OCI-LY3 (cell line): ENCODE results near the gene SPP1.
"Not testable (repeated sequence)": the region's sequence is repeated elsewhere in the genome, so short reads cannot be mapped to it uniquely, and the experiment has no call there.

Source experiments
- H2AFZ ChIP-seq: fragments of 200-600, 300-600 bp; shearing (Covaris generic); 2 replicates; pipeline ENCODE4 v1.6.0; 2014; ENCODE audit warnings: antibody characterized with exemption, low read depth, low read length
- H3K27ac ChIP-seq: fragments of 200-600, 300-600 bp; sonication (generic); 2 replicates; pipeline ENCODE4 v1.5.1; 2014; ENCODE audit warnings: mild to moderate bottlenecking, low read length, moderate library complexity, mixed read lengths
- H3K27me3 ChIP-seq: fragments of 200-600, 300-600 bp; sonication (generic); 2 replicates; pipeline ENCODE4 v1.6.1; 2014; ENCODE audit warnings: low read depth, low read length, mixed read lengths
- H3K36me3 ChIP-seq: fragments of 200-600, 300-600 bp; sonication (generic); replicated peaks from 2 replicates; pipeline ENCODE3; 2014; ENCODE audit warnings: low read depth, low read length, mixed read lengths
- H3K4me1 ChIP-seq: fragments of 300-600, 200-600 bp; sonication (generic); 2 replicates; pipeline ENCODE4 v1.6.1; 2014; ENCODE audit warnings: low read length, mixed read lengths
- H3K4me2 ChIP-seq: fragments of 200-600, 300-600 bp; sonication (generic); 2 replicates; pipeline ENCODE4 v1.6.1; 2014; ENCODE audit warnings: low read length, mixed read lengths
- H3K4me3 ChIP-seq: fragments of 300-600, 200-600 bp; sonication (generic); 2 replicates; pipeline ENCODE4 v1.5.1; 2014; ENCODE audit warnings: antibody characterized with exemption, mild to moderate bottlenecking, low read length, moderate library complexity
- H3K79me2 ChIP-seq: fragments of 300-600, 200-600 bp; shearing (Covaris generic); 2 replicates; pipeline ENCODE4 v1.6.1; 2014; ENCODE audit warnings: mild to moderate bottlenecking, low read length, mixed read lengths
- H3K9ac ChIP-seq: fragments of 300-600, 200-600 bp; shearing (Covaris generic); 2 replicates; pipeline ENCODE4 v1.6.0; 2014; ENCODE audit warnings: mild to moderate bottlenecking, low read length, moderate library complexity
- H3K9me3 ChIP-seq: fragments of 200-600, 300-600 bp; shearing (Covaris generic); 2 replicates; pipeline ENCODE4 v1.6.1; 2014; ENCODE audit warnings: low read length, mixed read lengths; ENCODE audit not compliant: insufficient read depth
- H4K20me1 ChIP-seq: fragments of 200-600, 300-600 bp; sonication (generic); 2 replicates; pipeline ENCODE4 v1.6.1; 2016; ENCODE audit warnings: low read length, mixed read lengths; ENCODE audit not compliant: insufficient read depth
- EZH2phosphoT487 ChIP-seq: fragments of 200-600 bp; shearing (Covaris generic); IDR thresholded peaks from 2 replicates; pipeline ENCODE4 v1.6.1; 2018; ENCODE audit warnings: antibody characterized with exemption, mixed run types, low read depth
- TF ChIP-seq, protein P1 (sequence below): fragments of 200-600, 300-600 bp; sonication (generic); IDR thresholded peaks from 2 replicates; pipeline ENCODE4 v1.5.1; 2014; ENCODE audit warnings: antibody characterized with exemption, low read length, low read depth

Gene SPP1

DNA sequence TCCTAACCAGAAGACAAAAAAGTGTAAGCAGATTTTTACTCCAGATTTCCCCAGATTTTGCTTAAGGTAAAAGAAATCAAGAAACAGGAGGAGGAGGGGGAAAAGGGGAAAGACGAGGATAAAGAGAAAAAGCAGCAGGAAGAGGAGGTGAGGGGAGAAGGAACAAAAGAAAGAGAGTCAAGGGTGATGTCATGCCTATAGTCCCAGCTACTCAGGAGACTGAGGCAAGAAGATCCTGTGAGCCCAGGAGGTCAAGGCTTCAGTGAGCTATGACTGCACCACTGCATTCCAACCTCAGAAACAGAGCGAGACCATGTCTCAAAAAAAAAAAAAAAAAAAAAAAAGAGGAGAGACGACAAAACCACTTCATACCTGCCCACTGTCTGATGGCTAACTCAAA is 19.9 kb downstream of the SPP1 start:
- no peaks in the 10 kb centered on the region for H3K79me2 ChIP-seq
- no peaks in the 10 kb centered on the region for H3K27me3 ChIP-seq
- no peak overlapping the region for H3K27ac ChIP-seq
- no peaks in the 10 kb centered on the region for H3K9me3 ChIP-seq
- H3K36me3 ChIP-seq = no peaks in the 10 kb centered on the region
- H4K20me1 ChIP-seq = no peaks in the 10 kb centered on the region
- no peak overlapping the region for H3K4me3 ChIP-seq
- no peak overlapping the region for H2AFZ ChIP-seq
- 0 out of 2 replicates have a peak, but pooled peaks cover 3% of the 10 kb centered on the region for H3K4me1 ChIP-seq
- H3K4me2 ChIP-seq = no peak overlapping the region
- TF ChIP-seq, protein P1, sequence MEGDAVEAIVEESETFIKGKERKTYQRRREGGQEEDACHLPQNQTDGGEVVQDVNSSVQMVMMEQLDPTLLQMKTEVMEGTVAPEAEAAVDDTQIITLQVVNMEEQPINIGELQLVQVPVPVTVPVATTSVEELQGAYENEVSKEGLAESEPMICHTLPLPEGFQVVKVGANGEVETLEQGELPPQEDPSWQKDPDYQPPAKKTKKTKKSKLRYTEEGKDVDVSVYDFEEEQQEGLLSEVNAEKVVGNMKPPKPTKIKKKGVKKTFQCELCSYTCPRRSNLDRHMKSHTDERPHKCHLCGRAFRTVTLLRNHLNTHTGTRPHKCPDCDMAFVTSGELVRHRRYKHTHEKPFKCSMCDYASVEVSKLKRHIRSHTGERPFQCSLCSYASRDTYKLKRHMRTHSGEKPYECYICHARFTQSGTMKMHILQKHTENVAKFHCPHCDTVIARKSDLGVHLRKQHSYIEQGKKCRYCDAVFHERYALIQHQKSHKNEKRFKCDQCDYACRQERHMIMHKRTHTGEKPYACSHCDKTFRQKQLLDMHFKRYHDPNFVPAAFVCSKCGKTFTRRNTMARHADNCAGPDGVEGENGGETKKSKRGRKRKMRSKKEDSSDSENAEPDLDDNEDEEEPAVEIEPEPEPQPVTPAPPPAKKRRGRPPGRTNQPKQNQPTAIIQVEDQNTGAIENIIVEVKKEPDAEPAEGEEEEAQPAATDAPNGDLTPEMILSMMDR = no peak
- no peak for TF ChIP-seq EZH2phosphoT487
- no peak overlapping the region for H3K9ac ChIP-seq

DNA sequence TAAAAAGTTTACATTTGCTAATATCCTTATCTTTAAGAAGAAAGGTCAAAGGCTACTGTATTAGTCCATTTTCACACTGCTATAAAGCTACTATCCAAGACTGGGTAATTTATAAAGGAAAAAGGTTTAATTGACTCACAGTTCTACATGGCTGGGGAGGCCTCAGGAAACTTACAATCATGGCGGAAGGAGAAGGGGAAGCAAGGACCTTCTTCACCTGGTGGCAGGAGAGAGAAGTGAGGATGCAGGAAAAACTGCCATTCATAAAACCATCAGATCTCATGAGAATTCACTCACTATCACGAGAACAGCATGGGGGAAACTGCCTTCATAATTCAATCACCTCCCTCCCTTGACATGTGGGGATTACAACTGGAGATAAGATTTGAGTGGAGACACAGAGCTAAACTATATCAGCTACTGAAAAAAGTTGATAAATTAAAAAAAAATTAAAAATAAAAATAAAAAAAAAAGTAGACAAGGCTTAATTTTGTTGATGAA is 23.7 kb downstream of the SPP1 start:
- H3K36me3 ChIP-seq, H2AFZ ChIP-seq, H3K4me1 ChIP-seq, H3K79me2 ChIP-seq, H3K9me3 ChIP-seq, H3K4me2 ChIP-seq, H4K20me1 ChIP-seq, H3K4me3 ChIP-seq, H3K27ac ChIP-seq, H3K27me3 ChIP-seq, H3K9ac ChIP-seq: not testable (repeated sequence)

DNA sequence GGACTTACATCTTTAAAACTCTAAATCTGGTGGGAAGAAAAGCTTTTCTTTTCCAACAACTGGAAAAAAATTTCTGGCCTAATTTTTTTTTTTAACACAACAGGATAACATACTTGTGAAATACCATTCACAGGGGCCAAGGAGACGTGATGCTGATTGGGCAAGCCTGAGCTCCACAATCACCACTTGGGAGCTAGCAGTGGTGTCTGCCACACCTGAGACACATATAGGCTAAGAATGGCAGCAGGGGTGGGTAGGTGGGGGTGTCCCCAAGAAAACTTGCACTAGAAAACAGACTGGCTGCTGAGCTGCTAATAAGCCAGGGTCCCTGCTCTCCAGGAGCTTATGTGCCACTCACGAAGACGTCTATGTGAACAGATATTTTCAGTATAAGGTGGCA is 26.4 kb downstream of the SPP1 start:
- H3K9me3 ChIP-seq = no peaks in the 10 kb centered on the region
- no peak overlapping the region for H3K27ac ChIP-seq
- H3K36me3 ChIP-seq = no peaks in the 10 kb centered on the region
- no peak overlapping the region for H2AFZ ChIP-seq
- H3K27me3 ChIP-seq = no peaks in the 10 kb centered on the region
- H3K79me2 ChIP-seq = no peaks in the 10 kb centered on the region
- no peaks in the 10 kb centered on the region for H4K20me1 ChIP-seq
- 0 out of 2 replicates have a peak, but pooled peaks cover 4% of the 10 kb centered on the region for H3K4me1 ChIP-seq
- H3K4me2 ChIP-seq = no peak overlapping the region
- no peak overlapping the region for H3K4me3 ChIP-seq
- no peak for TF ChIP-seq EZH2phosphoT487
- TF ChIP-seq, protein P1 = no peak
- H3K9ac ChIP-seq = no peak overlapping the region

DNA sequence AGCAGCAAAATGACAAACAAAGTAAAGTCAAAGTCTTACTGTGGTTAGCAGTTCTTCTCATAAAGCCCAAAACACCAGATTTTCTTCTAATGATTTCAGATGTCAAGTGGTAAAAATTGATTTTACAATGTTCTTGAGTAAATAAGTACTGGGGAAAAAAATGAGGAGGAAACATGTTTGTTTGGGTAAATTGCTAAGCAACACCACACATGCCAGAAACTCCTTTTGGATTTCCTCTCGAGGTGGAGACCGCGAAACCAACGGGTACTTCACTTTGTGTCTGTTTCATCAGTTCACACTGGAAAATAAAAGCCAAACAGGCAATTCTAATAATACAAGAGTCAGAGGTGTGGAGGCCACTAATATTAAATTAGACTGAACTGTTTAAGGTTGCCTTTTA is 27.3 kb downstream of the SPP1 start:
- H3K9ac ChIP-seq = no peak overlapping the region
- no peak overlapping the region for H2AFZ ChIP-seq

More for the DNA sequence above, 27.3 kb downstream of the SPP1 start:
- Histone ChIP-seq H3K36me3 (no peaks in the 10 kb centered on the region), H3K27ac (no peak overlapping the region), H4K20me1 (no peaks in the 10 kb centered on the region), H3K79me2 (no peaks in the 10 kb centered on the region), H3K27me3 (no peaks in the 10 kb centered on the region), H3K4me3 (no peak overlapping the region), H3K4me1 (0 out of 2 replicates have a peak, but pooled peaks cover 3% of the 10 kb centered on the region), H3K9me3 (no peaks in the 10 kb centered on the region), H3K4me2 (no peak overlapping the region)
- TF ChIP-seq EZH2phosphoT487 = no peak
- TF ChIP-seq, protein P1 = no peak
